Measurements from ENCODE around the gene RNF150.

- TF ChIP-seq POLR2A (IDR thresholded peaks at IDR 0.05): no peak
- TF ChIP-seq, protein P1, sequence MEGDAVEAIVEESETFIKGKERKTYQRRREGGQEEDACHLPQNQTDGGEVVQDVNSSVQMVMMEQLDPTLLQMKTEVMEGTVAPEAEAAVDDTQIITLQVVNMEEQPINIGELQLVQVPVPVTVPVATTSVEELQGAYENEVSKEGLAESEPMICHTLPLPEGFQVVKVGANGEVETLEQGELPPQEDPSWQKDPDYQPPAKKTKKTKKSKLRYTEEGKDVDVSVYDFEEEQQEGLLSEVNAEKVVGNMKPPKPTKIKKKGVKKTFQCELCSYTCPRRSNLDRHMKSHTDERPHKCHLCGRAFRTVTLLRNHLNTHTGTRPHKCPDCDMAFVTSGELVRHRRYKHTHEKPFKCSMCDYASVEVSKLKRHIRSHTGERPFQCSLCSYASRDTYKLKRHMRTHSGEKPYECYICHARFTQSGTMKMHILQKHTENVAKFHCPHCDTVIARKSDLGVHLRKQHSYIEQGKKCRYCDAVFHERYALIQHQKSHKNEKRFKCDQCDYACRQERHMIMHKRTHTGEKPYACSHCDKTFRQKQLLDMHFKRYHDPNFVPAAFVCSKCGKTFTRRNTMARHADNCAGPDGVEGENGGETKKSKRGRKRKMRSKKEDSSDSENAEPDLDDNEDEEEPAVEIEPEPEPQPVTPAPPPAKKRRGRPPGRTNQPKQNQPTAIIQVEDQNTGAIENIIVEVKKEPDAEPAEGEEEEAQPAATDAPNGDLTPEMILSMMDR (IDR thresholded peaks at IDR 0.05): no peak
Observed at GRCh38 chr4:141037446-141037845, 95.8 kb downstream of the RNF150 start.

Data from vagina (tissue), 2 donors.